WTC11 (cell line): Measurements from ENCODE around the gene SBF2. TPM values are rescaled to one million over a fixed set of nuclear protein-coding genes. Genes with fewer than 3 reads are reported as not detected.

Experiments
- ATAC-seq: fragments of 200-7000 bp; cut with Tn5 transposase; 2 replicates; pipeline ENCODE4 v1.10.0; 2021; ENCODE audit warnings: mild to moderate bottlenecking, moderate library complexity
- CTCF ChIA-PET: fragments of 300-600 bp; sonication (Branson Sonifier 250); formaldehyde crosslinking; loops from one replicate; lab custom pipeline; 2021; ENCODE audit warnings: antibody characterized with exemption; lab: Charles Lee
- POLR2A ChIA-PET: fragments of 350-600 bp; sonication (Branson Sonifier 250); formaldehyde crosslinking; loops from one replicate; lab custom pipeline; 2021; ENCODE audit warnings: antibody characterized with exemption; lab: Charles Lee
- DNase-seq: peaks from one replicate; pipeline ENCODE4 v3.0.0; 2021; ENCODE audit warnings: low spot score
- H3K27ac Mint-ChIP-seq: 2 replicates; pipeline ENCODE4 v1.8.0; 2021; ENCODE audit warnings: mixed read lengths
- H3K27me3 Mint-ChIP-seq: 2 replicates; pipeline ENCODE4 v1.8.0; 2021; ENCODE audit warnings: low read depth, mild to moderate bottlenecking, moderate library complexity, mixed read lengths
- H3K36me3 Mint-ChIP-seq: 2 replicates; pipeline ENCODE4 v1.8.0; 2021; ENCODE audit warnings: mixed read lengths
- H3K4me1 Mint-ChIP-seq: 2 replicates; pipeline ENCODE4 v1.8.0; 2022; ENCODE audit warnings: mixed read lengths
- H3K4me3 Mint-ChIP-seq: 2 replicates; pipeline ENCODE4 v1.8.0; 2021; ENCODE audit warnings: mild to moderate bottlenecking, moderate library complexity, mixed read lengths
- H3K9me3 Mint-ChIP-seq: 2 replicates; pipeline ENCODE4 v1.8.0; 2021; ENCODE audit warnings: mixed read lengths
- GRHL2 ChIP-seq: fragments of 250-450 bp; sonication (Bioruptor Pico); IDR thresholded peaks from 2 replicates; pipeline ENCODE4 v1.8.0; 2022; ENCODE audit warnings: mild to moderate bottlenecking, moderate library complexity; ENCODE audit not compliant: insufficient replicate concordance, severe bottlenecking
- GTF2I ChIP-seq: fragments of 250-450 bp; sonication (Bioruptor Pico); conservative IDR thresholded peaks from 2 replicates; pipeline ENCODE4 v1.4.0; 2021; ENCODE audit warnings: mild to moderate bottlenecking
- IRF2 ChIP-seq: sonication (generic); formaldehyde crosslinking; IDR thresholded peaks from 2 replicates; pipeline ENCODE4 v1.8.0; 2022; ENCODE audit warnings: low read depth, missing genetic modification reagents, borderline replicate concordance
- OVOL2 ChIP-seq: fragments of 250-450 bp; sonication (Bioruptor Pico); IDR thresholded peaks from 2 replicates; pipeline ENCODE4 v1.9.0; 2021; ENCODE audit warnings: mild to moderate bottlenecking, borderline replicate concordance
- RELA ChIP-seq: sonication (generic); formaldehyde crosslinking; IDR thresholded peaks from 2 replicates; pipeline ENCODE4 v1.8.1; 2022; ENCODE audit warnings: missing genetic modification reagents, mild to moderate bottlenecking, borderline replicate concordance
- SMAD3 ChIP-seq: sonication (generic); formaldehyde crosslinking; IDR thresholded peaks from 2 replicates; pipeline ENCODE4 v1.8.0; 2022; ENCODE audit warnings: missing genetic modification reagents, mild to moderate bottlenecking, borderline replicate concordance
- total RNA-seq: library from RNA; stranded (reverse); gene quantifications from 3 replicates; pipeline ENCODE4 v1.2.3, GENCODE V29; 2021
- TF ChIP-seq, protein P1 (sequence below): sonication (generic); formaldehyde crosslinking; IDR thresholded peaks from 2 replicates; pipeline ENCODE4 v1.8.1; 2022; ENCODE audit warnings: low read depth, mild to moderate bottlenecking, moderate library complexity, missing genetic modification reagents, borderline replicate concordance
- TF ChIP-seq, protein P2 (sequence below): fragments of 250-450 bp; sonication (Bioruptor Pico); conservative IDR thresholded peaks from 2 replicates; pipeline ENCODE4 v1.9.0; 2021; ENCODE audit warnings: mild to moderate bottlenecking
- TF ChIP-seq, protein P3 (sequence below): fragments of 250-450 bp; sonication (Bioruptor Pico); IDR thresholded peaks from 2 replicates; pipeline ENCODE4 v1.9.0; 2021; ENCODE audit warnings: moderate library complexity, mild to moderate bottlenecking, inconsistent platforms, borderline replicate concordance
- TF ChIP-seq, protein P4 (sequence below): sonication (generic); formaldehyde crosslinking; IDR thresholded peaks from 2 replicates; pipeline ENCODE4 v1.8.0; 2022; ENCODE audit warnings: mild to moderate bottlenecking, missing genetic modification reagents
- TF ChIP-seq, protein P5 (sequence below): sonication (generic); formaldehyde crosslinking; IDR thresholded peaks from 2 replicates; pipeline ENCODE4 v1.8.0; 2022; ENCODE audit warnings: mild to moderate bottlenecking, missing genetic modification reagents
- TF ChIP-seq, protein P6 (sequence below): sonication (generic); formaldehyde crosslinking; IDR thresholded peaks from 2 replicates; pipeline ENCODE4 v1.8.1; 2022; ENCODE audit warnings: mild to moderate bottlenecking, moderate library complexity, missing genetic modification reagents
- TF ChIP-seq, protein P7 (sequence below): sonication (generic); formaldehyde crosslinking; IDR thresholded peaks from 2 replicates; pipeline ENCODE4 v1.8.1; 2023; ENCODE audit warnings: mild to moderate bottlenecking, missing genetic modification reagents
- TF ChIP-seq, protein P8 (sequence below): sonication (generic); formaldehyde crosslinking; conservative IDR thresholded peaks from 2 replicates; pipeline ENCODE4 v1.8.1; 2022; ENCODE audit warnings: mild to moderate bottlenecking, missing genetic modification reagents

The SBF2 gene
- total RNA-seq, 1 experiment from 2014 or later, result 47.6 TPM

DNA sequence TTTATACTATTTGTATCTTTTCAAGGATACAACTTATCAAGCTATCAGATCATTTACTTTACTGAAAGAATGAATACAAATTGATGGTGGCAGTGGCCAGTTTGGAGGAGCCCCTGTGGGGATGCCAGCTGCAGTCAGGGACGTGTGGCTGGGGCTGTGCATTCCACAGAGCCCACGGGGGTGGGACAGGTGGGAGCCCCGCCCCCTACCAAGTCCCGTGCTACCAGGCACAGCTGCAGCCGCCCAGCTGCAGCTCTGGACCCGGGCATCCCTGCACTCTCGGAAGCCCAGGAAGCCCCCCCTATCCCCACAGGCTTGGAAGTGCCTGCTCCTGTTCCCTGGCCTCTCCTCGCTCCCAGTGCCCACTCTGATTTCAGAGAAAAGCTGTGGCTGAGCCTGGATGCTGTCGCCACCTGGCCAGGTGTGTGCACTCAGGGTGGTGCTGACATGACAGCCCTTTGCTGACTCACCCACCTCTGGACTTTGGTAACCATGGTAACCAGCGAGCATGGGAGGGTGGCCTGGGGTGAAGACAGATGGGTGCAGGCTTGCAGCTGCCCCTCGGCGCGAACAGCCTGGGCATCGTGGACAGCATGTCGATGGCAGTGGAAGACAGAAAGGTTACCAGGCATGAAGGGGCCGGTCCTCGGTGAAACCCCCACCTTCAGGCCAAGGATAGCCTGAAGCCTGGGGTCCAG is 138.1 kb downstream of the SBF2 start (continued):
- TF ChIP-seq, protein P1, sequence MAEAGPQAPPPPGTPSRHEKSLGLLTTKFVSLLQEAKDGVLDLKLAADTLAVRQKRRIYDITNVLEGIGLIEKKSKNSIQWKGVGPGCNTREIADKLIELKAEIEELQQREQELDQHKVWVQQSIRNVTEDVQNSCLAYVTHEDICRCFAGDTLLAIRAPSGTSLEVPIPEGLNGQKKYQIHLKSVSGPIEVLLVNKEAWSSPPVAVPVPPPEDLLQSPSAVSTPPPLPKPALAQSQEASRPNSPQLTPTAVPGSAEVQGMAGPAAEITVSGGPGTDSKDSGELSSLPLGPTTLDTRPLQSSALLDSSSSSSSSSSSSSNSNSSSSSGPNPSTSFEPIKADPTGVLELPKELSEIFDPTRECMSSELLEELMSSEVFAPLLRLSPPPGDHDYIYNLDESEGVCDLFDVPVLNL, result no peak

DNA sequence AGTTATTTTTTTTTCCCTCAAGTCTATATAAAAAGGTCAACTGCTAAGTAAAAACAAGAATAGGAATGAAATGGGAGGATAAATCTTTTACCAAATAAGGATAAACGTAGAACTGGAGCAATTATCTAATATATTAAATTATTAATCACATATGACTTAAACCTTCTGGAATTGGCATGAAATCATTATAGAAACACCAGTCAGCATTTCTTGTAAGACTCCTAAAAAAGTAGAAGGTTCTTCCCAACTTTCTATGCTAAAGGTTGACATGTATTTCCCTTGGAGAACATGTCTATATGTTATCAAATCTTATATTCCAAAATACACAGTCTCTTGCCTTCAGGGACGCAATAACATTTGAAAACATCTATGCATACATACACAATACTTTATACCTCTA is 143.2 kb downstream of the SBF2 start:
- H3K36me3 Mint-ChIP-seq, result peaks cover 3% of the 10 kb centered on the region
- POLR2A ChIA-PET, result no interaction called here
- no peak overlapping the region for H3K27ac Mint-ChIP-seq
- DNase-seq (no peak), ATAC-seq (no peak)
- H3K27me3 Mint-ChIP-seq, result no peaks in the 10 kb centered on the region; the same call in 1 of the 2 replicates
- TF ChIP-seq RELA, result no peak
- TF ChIP-seq IRF2 (CRISPR knock-in tag), result no peak
- no peak overlapping the region for H3K4me3 Mint-ChIP-seq
- peaks cover 4% of the 10 kb centered on the region; the same call in 1 of the 2 replicates for H3K4me1 Mint-ChIP-seq
- CTCF ChIA-PET, result no interaction called here
- peaks cover 6% of the 10 kb centered on the region for H3K9me3 Mint-ChIP-seq

DNA sequence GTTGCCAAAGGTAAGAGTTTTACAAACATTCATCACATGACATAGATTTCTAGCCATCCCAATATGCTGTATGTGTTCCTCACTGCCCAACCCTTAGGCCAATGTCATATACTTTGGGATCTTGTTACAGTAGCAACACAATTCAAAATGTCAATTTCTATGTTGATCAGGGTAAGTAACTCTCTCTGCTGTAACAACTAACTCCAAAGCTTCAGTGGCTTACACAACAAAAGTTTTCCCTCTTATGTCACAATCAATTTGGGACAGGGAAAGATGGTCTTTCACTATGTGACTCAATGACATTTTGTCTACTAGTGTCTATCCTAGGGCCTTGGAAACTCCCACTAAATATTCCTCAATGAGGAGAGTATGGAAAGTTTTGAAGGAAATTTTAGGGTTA is 144.5 kb downstream of the SBF2 start:
- ATAC-seq, result no peak
- Mint-ChIP-seq H3K27ac (no peak overlapping the region; the same call in 1 of the 2 replicates), H3K4me1 (peaks cover 4% of the 10 kb centered on the region; the same call in 1 of the 2 replicates), H3K9me3 (peaks cover 6% of the 10 kb centered on the region), H3K4me3 (no peak overlapping the region), H3K27me3 (no peaks in the 10 kb centered on the region; the same call in 1 of the 2 replicates), H3K36me3 (peaks cover 3% of the 10 kb centered on the region)
- ChIA-PET CTCF (no interaction called here), POLR2A (no interaction called here)
- TF ChIP-seq, protein P2, sequence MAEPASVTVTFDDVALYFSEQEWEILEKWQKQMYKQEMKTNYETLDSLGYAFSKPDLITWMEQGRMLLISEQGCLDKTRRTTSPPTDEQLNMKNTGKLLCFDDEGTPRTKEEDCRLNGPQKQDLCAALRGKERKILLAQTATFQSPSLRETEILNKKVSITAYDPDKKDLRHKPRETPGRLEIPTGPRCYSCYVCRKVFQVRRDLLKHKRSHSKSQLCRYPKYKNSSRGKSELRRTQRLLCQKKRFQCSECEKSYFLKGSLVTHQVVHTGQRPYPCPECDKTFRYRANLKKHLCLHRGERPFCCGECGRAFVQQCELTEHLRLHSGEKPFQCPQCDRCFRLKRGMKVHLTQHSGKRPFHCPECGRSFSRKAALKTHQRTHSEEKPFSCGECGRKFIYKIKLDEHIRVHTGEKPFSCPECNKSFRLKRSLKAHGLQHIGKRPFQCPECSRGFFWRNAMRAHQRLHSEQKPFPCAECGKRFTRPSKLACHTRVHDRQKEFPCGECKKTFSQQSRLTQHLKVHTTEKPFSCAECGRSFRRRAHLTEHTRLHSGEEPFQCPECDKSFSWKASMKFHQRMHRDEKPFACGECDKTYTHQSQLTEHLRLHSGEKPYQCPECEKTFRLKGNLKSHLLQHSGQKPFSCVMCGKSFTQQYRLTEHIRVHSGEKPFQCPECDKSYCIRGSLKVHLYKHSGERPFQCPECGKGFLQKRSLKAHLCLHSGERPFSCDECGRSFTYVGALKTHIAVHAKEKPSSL (CRISPR knock-in tag), result no peak
- DNase-seq, result no peak

DNA sequence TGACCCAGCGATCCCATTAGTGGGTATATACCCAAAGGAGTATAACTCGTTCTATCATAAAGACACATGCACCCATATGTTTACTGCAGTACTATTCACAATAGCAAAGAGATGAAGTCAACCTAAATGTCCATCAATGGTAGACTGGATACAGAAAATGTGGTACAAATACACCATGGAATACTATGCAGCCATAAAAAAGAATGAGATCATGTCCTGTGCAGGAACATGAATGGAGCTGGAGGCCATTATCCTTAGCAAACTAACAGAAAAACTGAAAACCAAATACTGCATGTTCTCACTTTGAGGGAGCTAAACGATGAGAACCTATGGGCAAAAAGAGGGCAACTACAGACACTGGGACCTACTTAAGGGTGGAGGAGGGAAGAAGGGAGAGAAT is 146.8 kb downstream of the SBF2 start:
- ChIA-PET CTCF (interaction anchor here (1.7 kb wide), 1 partner anchor 70 kb away, joined by 4 read pairs; no protein-coding TSS in a partner anchor), POLR2A (no interaction called here)
- ATAC-seq (no peak), DNase-seq (no peak)
- Mint-ChIP-seq H3K27ac (no peak overlapping the region), H3K36me3 (peaks cover 3% of the 10 kb centered on the region), H3K27me3 (no peaks in the 10 kb centered on the region; the same call in 1 of the 2 replicates), H3K4me3 (no peak overlapping the region), H3K4me1 (no peaks in the 10 kb centered on the region), H3K9me3 (peaks cover 6% of the 10 kb centered on the region)
- TF ChIP-seq, protein P3, sequence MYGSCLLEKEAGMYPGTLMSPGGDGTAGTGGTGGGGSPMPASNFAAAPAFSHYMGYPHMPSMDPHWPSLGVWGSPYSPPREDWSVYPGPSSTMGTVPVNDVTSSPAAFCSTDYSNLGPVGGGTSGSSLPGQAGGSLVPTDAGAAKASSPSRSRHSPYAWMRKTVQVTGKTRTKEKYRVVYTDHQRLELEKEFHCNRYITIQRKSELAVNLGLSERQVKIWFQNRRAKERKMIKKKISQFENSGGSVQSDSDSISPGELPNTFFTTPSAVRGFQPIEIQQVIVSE (CRISPR knock-in tag), result no peak
- TF ChIP-seq, protein P4, sequence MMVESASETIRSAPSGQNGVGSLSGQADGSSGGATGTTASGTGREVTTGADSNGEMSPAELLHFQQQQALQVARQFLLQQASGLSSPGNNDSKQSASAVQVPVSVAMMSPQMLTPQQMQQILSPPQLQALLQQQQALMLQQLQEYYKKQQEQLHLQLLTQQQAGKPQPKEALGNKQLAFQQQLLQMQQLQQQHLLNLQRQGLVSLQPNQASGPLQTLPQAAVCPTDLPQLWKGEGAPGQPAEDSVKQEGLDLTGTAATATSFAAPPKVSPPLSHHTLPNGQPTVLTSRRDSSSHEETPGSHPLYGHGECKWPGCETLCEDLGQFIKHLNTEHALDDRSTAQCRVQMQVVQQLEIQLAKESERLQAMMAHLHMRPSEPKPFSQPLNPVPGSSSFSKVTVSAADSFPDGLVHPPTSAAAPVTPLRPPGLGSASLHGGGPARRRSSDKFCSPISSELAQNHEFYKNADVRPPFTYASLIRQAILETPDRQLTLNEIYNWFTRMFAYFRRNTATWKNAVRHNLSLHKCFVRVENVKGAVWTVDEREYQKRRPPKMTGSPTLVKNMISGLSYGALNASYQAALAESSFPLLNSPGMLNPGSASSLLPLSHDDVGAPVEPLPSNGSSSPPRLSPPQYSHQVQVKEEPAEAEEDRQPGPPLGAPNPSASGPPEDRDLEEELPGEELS (CRISPR knock-in tag), result no peak
- TF ChIP-seq, protein P5, sequence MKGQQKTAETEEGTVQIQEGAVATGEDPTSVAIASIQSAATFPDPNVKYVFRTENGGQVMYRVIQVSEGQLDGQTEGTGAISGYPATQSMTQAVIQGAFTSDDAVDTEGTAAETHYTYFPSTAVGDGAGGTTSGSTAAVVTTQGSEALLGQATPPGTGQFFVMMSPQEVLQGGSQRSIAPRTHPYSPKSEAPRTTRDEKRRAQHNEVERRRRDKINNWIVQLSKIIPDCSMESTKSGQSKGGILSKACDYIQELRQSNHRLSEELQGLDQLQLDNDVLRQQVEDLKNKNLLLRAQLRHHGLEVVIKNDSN (CRISPR knock-in tag), result no peak

DNA sequence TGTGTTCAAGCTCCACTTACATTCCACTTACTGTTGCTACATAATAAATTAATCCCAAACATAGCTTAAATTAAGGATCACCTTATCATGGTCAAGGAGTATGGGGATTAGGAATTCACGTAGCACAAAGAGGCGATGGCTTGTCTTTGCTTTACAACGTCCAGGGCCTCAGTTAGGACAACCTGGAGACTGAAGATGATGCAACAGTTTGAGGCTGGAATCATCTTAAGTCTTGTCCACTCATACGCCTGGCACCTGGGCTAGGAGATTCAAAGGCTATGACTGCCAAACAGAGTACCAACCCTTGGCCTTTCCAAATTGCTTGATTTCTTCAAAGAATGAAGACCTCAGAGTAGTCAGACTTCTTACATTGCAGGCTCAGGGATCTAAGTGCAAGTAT is 149.1 kb downstream of the SBF2 start:
- no peaks in the 10 kb centered on the region; the same call in 1 of the 2 replicates for H3K27me3 Mint-ChIP-seq
- H3K4me3 Mint-ChIP-seq, result no peak overlapping the region
- ChIA-PET CTCF (no interaction called here), POLR2A (interaction anchor here (0.6 kb wide), 1 partner anchor 23 kb away, joined by 4 read pairs; no protein-coding TSS in a partner anchor)
- H3K27ac Mint-ChIP-seq, result no peak overlapping the region
- peaks cover 6% of the 10 kb centered on the region for H3K9me3 Mint-ChIP-seq
- no peak for ATAC-seq
- peaks cover 3% of the 10 kb centered on the region for H3K36me3 Mint-ChIP-seq
- DNase-seq, result no peak
- H3K4me1 Mint-ChIP-seq, result peaks cover 10% of the 10 kb centered on the region
- TF ChIP-seq GRHL2 (CRISPR knock-in tag) (no peak), RELA (no peak), OVOL2 (no peak), GTF2I (CRISPR knock-in tag) (no peak), SMAD3 (CRISPR knock-in tag) (no peak)
- TF ChIP-seq, protein P6, sequence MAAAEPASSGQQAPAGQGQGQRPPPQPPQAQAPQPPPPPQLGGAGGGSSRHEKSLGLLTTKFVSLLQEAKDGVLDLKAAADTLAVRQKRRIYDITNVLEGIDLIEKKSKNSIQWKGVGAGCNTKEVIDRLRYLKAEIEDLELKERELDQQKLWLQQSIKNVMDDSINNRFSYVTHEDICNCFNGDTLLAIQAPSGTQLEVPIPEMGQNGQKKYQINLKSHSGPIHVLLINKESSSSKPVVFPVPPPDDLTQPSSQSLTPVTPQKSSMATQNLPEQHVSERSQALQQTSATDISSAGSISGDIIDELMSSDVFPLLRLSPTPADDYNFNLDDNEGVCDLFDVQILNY (CRISPR knock-in tag), result no peak
- TF ChIP-seq, protein P7, sequence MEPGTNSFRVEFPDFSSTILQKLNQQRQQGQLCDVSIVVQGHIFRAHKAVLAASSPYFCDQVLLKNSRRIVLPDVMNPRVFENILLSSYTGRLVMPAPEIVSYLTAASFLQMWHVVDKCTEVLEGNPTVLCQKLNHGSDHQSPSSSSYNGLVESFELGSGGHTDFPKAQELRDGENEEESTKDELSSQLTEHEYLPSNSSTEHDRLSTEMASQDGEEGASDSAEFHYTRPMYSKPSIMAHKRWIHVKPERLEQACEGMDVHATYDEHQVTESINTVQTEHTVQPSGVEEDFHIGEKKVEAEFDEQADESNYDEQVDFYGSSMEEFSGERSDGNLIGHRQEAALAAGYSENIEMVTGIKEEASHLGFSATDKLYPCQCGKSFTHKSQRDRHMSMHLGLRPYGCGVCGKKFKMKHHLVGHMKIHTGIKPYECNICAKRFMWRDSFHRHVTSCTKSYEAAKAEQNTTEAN (CRISPR knock-in tag), result no peak
- TF ChIP-seq, protein P8, sequence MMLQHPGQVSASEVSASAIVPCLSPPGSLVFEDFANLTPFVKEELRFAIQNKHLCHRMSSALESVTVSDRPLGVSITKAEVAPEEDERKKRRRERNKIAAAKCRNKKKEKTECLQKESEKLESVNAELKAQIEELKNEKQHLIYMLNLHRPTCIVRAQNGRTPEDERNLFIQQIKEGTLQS, result no peak
